ENCODE measurements around the gene YLPM1. TPM values are rescaled to one million over a fixed set of nuclear protein-coding genes. Genes with fewer than 3 reads are reported as not detected.

Gene YLPM1
- polyA plus RNA-seq, 1 of the 3 experiments (the other 2 are of a cell fraction): 14.0 TPM

DNA sequence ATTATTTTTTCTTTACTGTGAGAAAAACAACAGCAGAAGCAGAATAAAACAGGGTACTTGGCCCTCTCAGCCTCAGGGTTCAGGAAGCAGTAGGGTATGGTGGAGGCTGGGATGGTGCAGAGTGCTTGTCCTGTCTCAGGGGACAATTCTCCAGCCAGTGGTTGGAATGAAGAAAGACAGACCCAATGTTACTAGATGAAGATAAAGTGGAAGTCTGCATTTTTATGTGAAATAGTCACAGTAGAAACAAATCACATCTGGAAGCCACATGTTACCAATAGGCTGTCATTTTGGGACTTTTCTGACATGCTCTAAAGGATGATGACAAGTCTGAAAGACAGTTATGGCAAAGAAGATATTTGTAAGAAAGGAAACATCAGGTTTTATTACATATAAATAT lies 80.5 kb downstream of the YLPM1 start:
- no peak for TF ChIP-seq EZH2phosphoT487 (IDR thresholded peaks at IDR 0.05; ENCODE audit: borderline replicate concordance, low read depth)
- TF ChIP-seq CHD2 (IDR thresholded peaks at IDR 0.05; ENCODE audit: low read length, partially characterized antibody): peak; percentile 85
- TF ChIP-seq PBX3 (IDR thresholded peaks at IDR 0.05): peak; percentile 84
- TF ChIP-seq, protein P1, sequence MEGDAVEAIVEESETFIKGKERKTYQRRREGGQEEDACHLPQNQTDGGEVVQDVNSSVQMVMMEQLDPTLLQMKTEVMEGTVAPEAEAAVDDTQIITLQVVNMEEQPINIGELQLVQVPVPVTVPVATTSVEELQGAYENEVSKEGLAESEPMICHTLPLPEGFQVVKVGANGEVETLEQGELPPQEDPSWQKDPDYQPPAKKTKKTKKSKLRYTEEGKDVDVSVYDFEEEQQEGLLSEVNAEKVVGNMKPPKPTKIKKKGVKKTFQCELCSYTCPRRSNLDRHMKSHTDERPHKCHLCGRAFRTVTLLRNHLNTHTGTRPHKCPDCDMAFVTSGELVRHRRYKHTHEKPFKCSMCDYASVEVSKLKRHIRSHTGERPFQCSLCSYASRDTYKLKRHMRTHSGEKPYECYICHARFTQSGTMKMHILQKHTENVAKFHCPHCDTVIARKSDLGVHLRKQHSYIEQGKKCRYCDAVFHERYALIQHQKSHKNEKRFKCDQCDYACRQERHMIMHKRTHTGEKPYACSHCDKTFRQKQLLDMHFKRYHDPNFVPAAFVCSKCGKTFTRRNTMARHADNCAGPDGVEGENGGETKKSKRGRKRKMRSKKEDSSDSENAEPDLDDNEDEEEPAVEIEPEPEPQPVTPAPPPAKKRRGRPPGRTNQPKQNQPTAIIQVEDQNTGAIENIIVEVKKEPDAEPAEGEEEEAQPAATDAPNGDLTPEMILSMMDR (IDR thresholded peaks at IDR 0.05): peak; percentile 30; the same call in 1 of the 2 replicates
- TF ChIP-seq MAX (IDR thresholded peaks at IDR 0.05; ENCODE audit: low read depth): peak; percentile 83
- TF ChIP-seq, protein P2, sequence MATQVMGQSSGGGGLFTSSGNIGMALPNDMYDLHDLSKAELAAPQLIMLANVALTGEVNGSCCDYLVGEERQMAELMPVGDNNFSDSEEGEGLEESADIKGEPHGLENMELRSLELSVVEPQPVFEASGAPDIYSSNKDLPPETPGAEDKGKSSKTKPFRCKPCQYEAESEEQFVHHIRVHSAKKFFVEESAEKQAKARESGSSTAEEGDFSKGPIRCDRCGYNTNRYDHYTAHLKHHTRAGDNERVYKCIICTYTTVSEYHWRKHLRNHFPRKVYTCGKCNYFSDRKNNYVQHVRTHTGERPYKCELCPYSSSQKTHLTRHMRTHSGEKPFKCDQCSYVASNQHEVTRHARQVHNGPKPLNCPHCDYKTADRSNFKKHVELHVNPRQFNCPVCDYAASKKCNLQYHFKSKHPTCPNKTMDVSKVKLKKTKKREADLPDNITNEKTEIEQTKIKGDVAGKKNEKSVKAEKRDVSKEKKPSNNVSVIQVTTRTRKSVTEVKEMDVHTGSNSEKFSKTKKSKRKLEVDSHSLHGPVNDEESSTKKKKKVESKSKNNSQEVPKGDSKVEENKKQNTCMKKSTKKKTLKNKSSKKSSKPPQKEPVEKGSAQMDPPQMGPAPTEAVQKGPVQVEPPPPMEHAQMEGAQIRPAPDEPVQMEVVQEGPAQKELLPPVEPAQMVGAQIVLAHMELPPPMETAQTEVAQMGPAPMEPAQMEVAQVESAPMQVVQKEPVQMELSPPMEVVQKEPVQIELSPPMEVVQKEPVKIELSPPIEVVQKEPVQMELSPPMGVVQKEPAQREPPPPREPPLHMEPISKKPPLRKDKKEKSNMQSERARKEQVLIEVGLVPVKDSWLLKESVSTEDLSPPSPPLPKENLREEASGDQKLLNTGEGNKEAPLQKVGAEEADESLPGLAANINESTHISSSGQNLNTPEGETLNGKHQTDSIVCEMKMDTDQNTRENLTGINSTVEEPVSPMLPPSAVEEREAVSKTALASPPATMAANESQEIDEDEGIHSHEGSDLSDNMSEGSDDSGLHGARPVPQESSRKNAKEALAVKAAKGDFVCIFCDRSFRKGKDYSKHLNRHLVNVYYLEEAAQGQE (IDR thresholded peaks at IDR 0.05; ENCODE audit: low read depth, low read length): no peak
- 0 out of 2 replicates have a peak, but pooled peaks have one; percentile 56 for TF ChIP-seq SIN3A (IDR thresholded peaks at IDR 0.05; ENCODE audit: borderline replicate concordance, low read depth, low read length)
- TF ChIP-seq RCOR1 (IDR thresholded peaks at IDR 0.05; ENCODE audit: low read length): peak; percentile 96
- TF ChIP-seq POLR2AphosphoS5 (IDR thresholded peaks at IDR 0.05; ENCODE audit: low read depth, low read length): peak; percentile 76; the same call in 1 of the 2 replicates
- peak; percentile 45 for TF ChIP-seq RAD21 (IDR thresholded peaks at IDR 0.05; ENCODE audit: low read length)
- peak; percentile 85 for TF ChIP-seq GATA2 (CRISPR knock-in tag; IDR thresholded peaks at IDR 0.05)
- peak; percentile 48; the same call in 1 of the 2 replicates for TF ChIP-seq JUND (IDR thresholded peaks at IDR 0.05)
- peak; percentile 86; the same call in 1 of the 2 replicates for TF ChIP-seq FOXJ3 (CRISPR knock-in tag; IDR thresholded peaks at IDR 0.05)
- TF ChIP-seq TCF12 (IDR thresholded peaks at IDR 0.05): peak; percentile 98
- no peak for TF ChIP-seq FOXM1 (IDR thresholded peaks at IDR 0.05; ENCODE audit: low read depth)
- TF ChIP-seq YY1 (IDR thresholded peaks at IDR 0.05; ENCODE audit: low read depth): no peak
- no peak for TF ChIP-seq NRF1 (IDR thresholded peaks at IDR 0.05; ENCODE audit: low read depth, low read length)
- TF ChIP-seq MXI1 (IDR thresholded peaks at IDR 0.05; ENCODE audit: low read depth, low read length): peak; percentile 86; the same call in 1 of the 2 replicates
- peak; percentile 50 to 94; a peak in 3 of 4 replicates for TF ChIP-seq EP300 (IDR thresholded peaks at IDR 0.05; ENCODE audit: borderline replicate concordance in 1 of 2, low read depth in 1 of 2, low read length in 1 of 2)
- POLR2A ChIA-PET: no interaction called here

More for the DNA sequence above, 80.5 kb downstream of the YLPM1 start:
- H3K27me3 ChIP-seq (ENCODE audit: insufficient read depth): no peaks in the 10 kb centered on the region
- peaks cover 22% of the 10 kb centered on the region for H3F3A ChIP-seq (replicated peaks; ENCODE audit: insufficient read depth)
- DNase-seq: peak; percentile 59
- no peak overlapping the region; the same call in 1 of the 2 replicates for H3K4me2 ChIP-seq
- H2AFZ ChIP-seq (ENCODE audit: low read depth): no peak overlapping the region
- no peaks in the 10 kb centered on the region for H3K79me2 ChIP-seq (ENCODE audit: insufficient read depth)
- H3K9ac ChIP-seq: no peak overlapping the region
- peaks cover 20 to 50% of the 10 kb centered on the region in 2 experiments; a peak in 3 of 4 replicates for H3K4me1 ChIP-seq (ENCODE audit: control insufficient read depth in 1 of 2, insufficient read depth in 2 of 2, low read depth in 1 of 2, low read length in 1 of 2)
- H3K27ac ChIP-seq (ENCODE audit: low read depth in 2 of 2, low read length in 1 of 2): peak overlapping the region; percentile 45 to 96; a peak in 3 of 4 replicates
- no peaks in the 10 kb centered on the region for H3K9me2 ChIP-seq
- H4K20me1 ChIP-seq (ENCODE audit: insufficient read depth): no peaks in the 10 kb centered on the region
- H3K9me3 ChIP-seq: no peaks in the 10 kb centered on the region
- H3K36me3 ChIP-seq (replicated peaks in 1 of 2; ENCODE audit: control insufficient read depth in 1 of 2, insufficient read depth in 2 of 2, low read length in 1 of 2): peaks cover 13 to 20% of the 10 kb centered on the region in 2 experiments
- CTCF ChIA-PET: interaction anchor here (1.2 to 2.1 kb wide), 2 partner anchors 10 to 18 kb away, joined by 4 to 11 read pairs; no protein-coding TSS in a partner anchor
- no peak overlapping the region for H3K4me3 ChIP-seq (ENCODE audit: low read depth in 2 of 2, low read length in 1 of 2)
